ENCODE results near the gene GPS1. TPM values are rescaled to one million over a fixed set of nuclear protein-coding genes. Genes with fewer than 3 reads are reported as not detected.

Gene GPS1
- total and polyA plus RNA-seq, 2 donors from 2014 or later = 99.3 to 149 TPM

- no peak overlapping the region for H3K27ac ChIP-seq (ENCODE audit: low read depth in 2 of 2, low read length in 2 of 2)
- H3K9ac ChIP-seq (ENCODE audit: low read length in 3 of 3) = no peak overlapping the region
- no peaks in the 10 kb centered on the region for H3K9me3 ChIP-seq (ENCODE audit: control insufficient read depth in 2 of 3, insufficient read depth in 1 of 3, low read length in 3 of 3)
- no peak overlapping the region for H3K4me3 ChIP-seq (ENCODE audit: low read length in 3 of 3)
- TF ChIP-seq, protein P1, sequence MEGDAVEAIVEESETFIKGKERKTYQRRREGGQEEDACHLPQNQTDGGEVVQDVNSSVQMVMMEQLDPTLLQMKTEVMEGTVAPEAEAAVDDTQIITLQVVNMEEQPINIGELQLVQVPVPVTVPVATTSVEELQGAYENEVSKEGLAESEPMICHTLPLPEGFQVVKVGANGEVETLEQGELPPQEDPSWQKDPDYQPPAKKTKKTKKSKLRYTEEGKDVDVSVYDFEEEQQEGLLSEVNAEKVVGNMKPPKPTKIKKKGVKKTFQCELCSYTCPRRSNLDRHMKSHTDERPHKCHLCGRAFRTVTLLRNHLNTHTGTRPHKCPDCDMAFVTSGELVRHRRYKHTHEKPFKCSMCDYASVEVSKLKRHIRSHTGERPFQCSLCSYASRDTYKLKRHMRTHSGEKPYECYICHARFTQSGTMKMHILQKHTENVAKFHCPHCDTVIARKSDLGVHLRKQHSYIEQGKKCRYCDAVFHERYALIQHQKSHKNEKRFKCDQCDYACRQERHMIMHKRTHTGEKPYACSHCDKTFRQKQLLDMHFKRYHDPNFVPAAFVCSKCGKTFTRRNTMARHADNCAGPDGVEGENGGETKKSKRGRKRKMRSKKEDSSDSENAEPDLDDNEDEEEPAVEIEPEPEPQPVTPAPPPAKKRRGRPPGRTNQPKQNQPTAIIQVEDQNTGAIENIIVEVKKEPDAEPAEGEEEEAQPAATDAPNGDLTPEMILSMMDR (IDR thresholded peaks at IDR 0.05; ENCODE audit: borderline replicate concordance, extremely low read depth, insufficient read depth) = no peak
- H3K4me1 ChIP-seq (ENCODE audit: control insufficient read depth in 2 of 3, insufficient read depth in 2 of 3, low read depth in 1 of 3, low read length in 3 of 3) = no peaks in the 10 kb centered on the region
- H3K36me3 ChIP-seq (ENCODE audit: control insufficient read depth in 2 of 3, insufficient read depth in 3 of 3, low read length in 3 of 3) = no peaks in the 10 kb centered on the region
- intact Hi-C loops (cut with DNase I) = no loop called here
- DNase-seq (no peak), FAIRE-seq (no peak)
- no peaks in the 10 kb centered on the region for H3K27me3 ChIP-seq (ENCODE audit: control insufficient read depth, insufficient read depth, low read length)
Observed at GRCh38 chr17:82072827-82073226, 21.1 kb downstream of the GPS1 start.

DNA sequence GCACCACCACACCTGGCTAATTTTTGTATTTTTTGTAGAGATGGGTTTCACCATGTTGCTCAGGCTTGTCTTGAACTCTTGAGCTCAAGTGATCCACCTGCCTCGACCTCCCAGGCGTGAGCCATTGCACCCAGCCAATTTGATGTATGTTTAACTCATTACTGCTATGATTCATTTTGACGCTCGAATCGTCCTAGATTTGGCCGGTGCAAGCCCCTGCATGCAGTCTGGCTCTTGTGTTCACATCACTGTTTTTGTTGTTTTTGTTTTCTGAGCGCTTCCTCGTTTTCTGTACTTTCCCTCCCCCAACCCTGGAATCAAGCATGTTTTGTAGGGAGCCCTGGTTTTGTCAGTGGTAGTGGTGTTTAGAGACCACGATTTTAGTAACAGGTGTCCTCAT is 21.7 kb downstream of the GPS1 start:
- H3K27ac ChIP-seq (ENCODE audit: low read depth in 2 of 2, low read length in 2 of 2) = no peak overlapping the region
- no peak overlapping the region for H3K9ac ChIP-seq (ENCODE audit: low read length in 3 of 3)
- no peak for FAIRE-seq
- H3K27me3 ChIP-seq (ENCODE audit: control insufficient read depth, insufficient read depth, low read length) = no peaks in the 10 kb centered on the region
- intact Hi-C loops (cut with DNase I) = no loop called here
- no peaks in the 10 kb centered on the region for H3K9me3 ChIP-seq (ENCODE audit: control insufficient read depth in 2 of 3, insufficient read depth in 1 of 3, low read length in 3 of 3)
- DNase-seq = no peak
- H3K36me3 ChIP-seq (ENCODE audit: control insufficient read depth in 2 of 3, insufficient read depth in 3 of 3, low read length in 3 of 3) = no peaks in the 10 kb centered on the region
- TF ChIP-seq, protein P1 (IDR thresholded peaks at IDR 0.05; ENCODE audit: borderline replicate concordance, extremely low read depth, insufficient read depth) = no peak
- no peak overlapping the region for H3K4me3 ChIP-seq (ENCODE audit: low read length in 3 of 3)
- no peaks in the 10 kb centered on the region for H3K4me1 ChIP-seq (ENCODE audit: control insufficient read depth in 2 of 3, insufficient read depth in 2 of 3, low read depth in 1 of 3, low read length in 3 of 3)

DNA sequence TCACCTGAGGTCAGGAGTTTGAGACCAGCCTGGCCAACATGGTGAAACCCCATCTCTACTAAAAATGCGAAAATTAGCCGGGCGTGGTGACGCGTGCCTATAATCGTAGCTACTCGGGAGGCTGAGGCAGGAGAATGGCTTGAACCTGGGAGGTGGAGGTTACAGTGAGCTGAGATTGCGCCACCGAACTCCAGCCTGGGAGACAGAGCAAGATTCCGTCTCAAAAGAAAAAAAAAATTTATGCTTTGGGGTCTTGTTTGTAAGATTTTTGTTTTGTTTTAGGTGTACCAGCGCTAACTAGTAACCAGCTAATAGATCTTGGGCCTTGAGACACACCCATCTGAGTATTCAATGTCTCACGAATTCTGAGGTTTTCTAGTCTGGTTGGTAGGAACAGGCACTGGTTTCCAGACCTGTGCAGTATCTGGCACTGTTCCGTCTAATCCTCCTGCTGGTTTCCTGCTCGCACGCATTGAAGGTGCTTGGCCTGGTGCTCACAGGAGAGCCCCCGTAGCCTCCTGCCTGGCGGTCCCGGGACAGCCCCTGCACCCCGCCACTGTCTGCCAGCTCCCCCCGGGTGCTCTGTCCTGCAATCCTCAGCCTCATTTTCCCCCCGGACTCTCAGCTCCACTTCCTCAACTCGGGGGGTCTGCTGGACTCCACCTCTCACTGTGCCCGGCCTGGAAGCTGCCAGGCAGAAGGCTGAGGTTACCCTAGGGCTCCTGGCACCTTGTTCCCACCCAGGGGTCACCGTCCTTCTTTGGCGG is 24.5 kb downstream of the GPS1 start:
- no peaks in the 10 kb centered on the region for H3K36me3 ChIP-seq (ENCODE audit: control insufficient read depth in 2 of 3, insufficient read depth in 3 of 3, low read length in 3 of 3)
- intact Hi-C loops (cut with DNase I) = no loop called here

More for the DNA sequence above, 24.5 kb downstream of the GPS1 start:
- no peak overlapping the region for H3K27ac ChIP-seq (ENCODE audit: low read depth in 2 of 2, low read length in 2 of 2)
- TF ChIP-seq, protein P1 (IDR thresholded peaks at IDR 0.05; ENCODE audit: borderline replicate concordance, extremely low read depth, insufficient read depth) = no peak
- no peaks in the 10 kb centered on the region for H3K27me3 ChIP-seq (ENCODE audit: control insufficient read depth, insufficient read depth, low read length)
- no peak overlapping the region for H3K9ac ChIP-seq (ENCODE audit: low read length in 3 of 3)
- no peak overlapping the region for H3K4me3 ChIP-seq (ENCODE audit: low read length in 3 of 3)
- FAIRE-seq (no peak), DNase-seq (no peak)
- no peaks in the 10 kb centered on the region for H3K4me1 ChIP-seq (ENCODE audit: control insufficient read depth in 2 of 3, insufficient read depth in 2 of 3, low read depth in 1 of 3, low read length in 3 of 3)
- no peaks in the 10 kb centered on the region for H3K9me3 ChIP-seq (ENCODE audit: control insufficient read depth in 2 of 3, insufficient read depth in 1 of 3, low read length in 3 of 3)

Data from kidney (tissue), 14 donors.